Breast epithelium (tissue), 3 donors: ENCODE measurements around the gene TOMT.

ENCODE experiments used
- CTCF ChIP-seq, 3 donors: fragments of 450-650 bp; IDR thresholded peaks; one replicate each; pipeline ENCODE4 v1.5.1; 2016 to 2017; ENCODE audit warnings: antibody characterized with exemption in 3 of 3, mild to moderate bottlenecking in 3 of 3, moderate library complexity in 3 of 3
- POLR2A ChIP-seq: fragments of 450-650 bp; IDR thresholded peaks from one replicate; pipeline ENCODE4 v1.6.1; 2016; ENCODE audit warnings: antibody characterized with exemption, mild to moderate bottlenecking, moderate library complexity
- POLR2AphosphoS5 ChIP-seq, 3 donors: sonication (generic); formaldehyde crosslinking; IDR thresholded peaks; one replicate each; pipeline ENCODE4 v1.6.1; 2017; ENCODE audit warnings: antibody characterized with exemption in 3 of 3

- TF ChIP-seq CTCF (IDR thresholded peaks at IDR 0.05) (peak; percentile 53 to 87 (median 80)), POLR2A (peak; percentile 34), POLR2AphosphoS5 (IDR thresholded peaks at IDR 0.05) (peak; percentile 85 to 96 (median 87))
Measured at GRCh38 chr11:72102946-72103753, 2.6 kb upstream of the TOMT start, which contains the start of gene LAMTOR1.
